Hepatocyte (in vitro differentiated cells): ENCODE measurements around the gene CADPS2. TPM values are rescaled to one million over a fixed set of nuclear protein-coding genes. Genes with fewer than 3 reads are reported as not detected.
A peak's percentile ranks its signal among the peaks of the same experiment; 100 is the strongest.

Experiments
- DNase-seq: peaks from one replicate; pipeline ENCODE4 v3.0.0-alpha.2; 2016; ENCODE audit warnings: low spot score
- H2AFZ ChIP-seq: fragments of 200-600 bp; sonication (generic); 2 replicates; pipeline ENCODE4 v1.6.0; 2016; ENCODE audit warnings: antibody characterized with exemption, mild to moderate bottlenecking
- H3K27ac ChIP-seq: fragments of 200-600 bp; sonication (generic); 2 replicates; pipeline ENCODE4 v1.5.1; 2016; ENCODE audit warnings: mild to moderate bottlenecking
- H3K27me3 ChIP-seq: fragments of 200-600 bp; sonication (generic); 2 replicates; pipeline ENCODE4 v1.6.1; 2016
- H3K36me3 ChIP-seq: fragments of 200-600 bp; sonication (generic); replicated peaks from 2 replicates; pipeline ENCODE4 v1.5.1; 2016; ENCODE audit warnings: low read depth; ENCODE audit not compliant: insufficient read depth
- H3K4me1 ChIP-seq: fragments of 200-600 bp; sonication (generic); 2 replicates; pipeline ENCODE4 v1.5.1; 2016; ENCODE audit warnings: mild to moderate bottlenecking, moderate library complexity; ENCODE audit not compliant: insufficient read depth
- H3K4me2 ChIP-seq: fragments of 200-600 bp; sonication (generic); 2 replicates; pipeline ENCODE4 v1.6.0; 2016
- H3K4me3 ChIP-seq: fragments of 200-600 bp; sonication (generic); 2 replicates; pipeline ENCODE4 v1.5.1; 2016; ENCODE audit warnings: mild to moderate bottlenecking
- H3K79me2 ChIP-seq: fragments of 200-600 bp; sonication (generic); 2 replicates; pipeline ENCODE4 v1.6.0; 2017; ENCODE audit warnings: mild to moderate bottlenecking
- H3K9me2 ChIP-seq: fragments of 200-600 bp; sonication (generic); replicated peaks from 2 replicates; pipeline ENCODE4 v1.6.0; 2017; ENCODE audit warnings: mild to moderate bottlenecking; ENCODE audit not compliant: insufficient read depth
- H3K9me3 ChIP-seq: fragments of 200-600 bp; sonication (generic); 2 replicates; pipeline ENCODE4 v1.5.1; 2016; ENCODE audit warnings: low read depth, mild to moderate bottlenecking
- H4K20me1 ChIP-seq: fragments of 200-600 bp; sonication (generic); 2 replicates; pipeline ENCODE4 v1.6.0; 2016; ENCODE audit warnings: mild to moderate bottlenecking; ENCODE audit not compliant: insufficient read depth, poor library complexity, severe bottlenecking
- EZH2 ChIP-seq: fragments of 200-600 bp; sonication (generic); IDR thresholded peaks from 2 replicates; pipeline ENCODE4 v1.6.1; 2016; ENCODE audit warnings: antibody characterized with exemption, mild to moderate bottlenecking, borderline replicate concordance
- EZH2phosphoT487 ChIP-seq: fragments of 200-600 bp; sonication (generic); IDR thresholded peaks from one replicate; pipeline ENCODE4 v1.6.1; 2018; ENCODE audit warnings: antibody characterized with exemption, mild to moderate bottlenecking, low read depth, moderate library complexity; ENCODE audit not compliant: unreplicated experiment, severe bottlenecking
- WGBS: methylation state at CpG from one replicate; pipeline ENCODE4 v1.1.6; 2016; ENCODE audit warnings: low lambda C conversion rate; ENCODE audit errors: missing lambda C conversion rate; 5-methylcytosine and 5-hydroxymethylcytosine counted together
- polyA plus RNA-seq: library from polyadenylated mRNA; unstranded; fragments of >200 nt; fragmentation: Nextera tagmentation; extraction: Ambion mirVana; gene quantifications from 2 replicates; pipeline ENCODE4 v1.2.1, GENCODE V29; 2016
- total RNA-seq: library from RNA; depleted of rRNA; stranded (reverse); fragments of >200 nt; gene quantifications from 2 replicates; pipeline ENCODE4 v1.2.3, GENCODE V29; 2014
- TF ChIP-seq, protein P1 (sequence below): fragments of 200-600 bp; sonication (generic); IDR thresholded peaks from 2 replicates; pipeline ENCODE4 v1.5.1; 2016; ENCODE audit warnings: antibody characterized with exemption, mild to moderate bottlenecking; ENCODE audit not compliant: poor library complexity

CADPS2 gene
- total and polyA plus RNA-seq, 2 experiments from 2014 or later, result 15.7 to 37.4 TPM

DNA sequence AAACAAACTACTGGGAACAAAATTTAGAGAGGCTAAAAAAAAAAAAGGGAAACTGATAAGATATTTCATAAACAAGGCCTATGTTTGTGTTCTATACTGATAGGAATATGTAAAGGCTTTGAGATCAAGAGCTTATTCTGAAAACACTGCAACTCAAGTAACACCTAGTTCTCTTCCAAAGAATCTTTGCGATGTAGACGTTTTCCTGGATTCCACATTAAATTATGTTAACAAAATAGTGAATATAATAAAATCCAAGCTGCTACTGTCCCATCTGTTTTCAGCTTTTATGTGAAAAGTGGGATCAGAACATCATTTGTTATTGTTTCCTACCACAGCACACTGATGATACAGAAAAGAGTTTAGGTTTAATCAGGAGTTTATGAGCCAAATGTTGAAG is 130.6 kb downstream of the CADPS2 start:
- Histone ChIP-seq H3K4me1 (peaks cover 5% of the 10 kb centered on the region), H3K4me2 (no peak overlapping the region), H4K20me1 (no peaks in the 10 kb centered on the region), H3K36me3 (no peaks in the 10 kb centered on the region), H3K27ac (no peak overlapping the region), H3K4me3 (no peak overlapping the region), H3K79me2 (no peaks in the 10 kb centered on the region), H3K27me3 (no peaks in the 10 kb centered on the region), H3K9me3 (no peaks in the 10 kb centered on the region), H2AFZ (no peak overlapping the region), H3K9me2 (no peaks in the 10 kb centered on the region)
- no peak for TF ChIP-seq EZH2phosphoT487
- TF ChIP-seq, protein P1, sequence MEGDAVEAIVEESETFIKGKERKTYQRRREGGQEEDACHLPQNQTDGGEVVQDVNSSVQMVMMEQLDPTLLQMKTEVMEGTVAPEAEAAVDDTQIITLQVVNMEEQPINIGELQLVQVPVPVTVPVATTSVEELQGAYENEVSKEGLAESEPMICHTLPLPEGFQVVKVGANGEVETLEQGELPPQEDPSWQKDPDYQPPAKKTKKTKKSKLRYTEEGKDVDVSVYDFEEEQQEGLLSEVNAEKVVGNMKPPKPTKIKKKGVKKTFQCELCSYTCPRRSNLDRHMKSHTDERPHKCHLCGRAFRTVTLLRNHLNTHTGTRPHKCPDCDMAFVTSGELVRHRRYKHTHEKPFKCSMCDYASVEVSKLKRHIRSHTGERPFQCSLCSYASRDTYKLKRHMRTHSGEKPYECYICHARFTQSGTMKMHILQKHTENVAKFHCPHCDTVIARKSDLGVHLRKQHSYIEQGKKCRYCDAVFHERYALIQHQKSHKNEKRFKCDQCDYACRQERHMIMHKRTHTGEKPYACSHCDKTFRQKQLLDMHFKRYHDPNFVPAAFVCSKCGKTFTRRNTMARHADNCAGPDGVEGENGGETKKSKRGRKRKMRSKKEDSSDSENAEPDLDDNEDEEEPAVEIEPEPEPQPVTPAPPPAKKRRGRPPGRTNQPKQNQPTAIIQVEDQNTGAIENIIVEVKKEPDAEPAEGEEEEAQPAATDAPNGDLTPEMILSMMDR, result no peak
- TF ChIP-seq EZH2, result no peak
- 48% methylated on average over 2 of the region's 2 CpGs for WGBS
- DNase-seq, result no peak

DNA sequence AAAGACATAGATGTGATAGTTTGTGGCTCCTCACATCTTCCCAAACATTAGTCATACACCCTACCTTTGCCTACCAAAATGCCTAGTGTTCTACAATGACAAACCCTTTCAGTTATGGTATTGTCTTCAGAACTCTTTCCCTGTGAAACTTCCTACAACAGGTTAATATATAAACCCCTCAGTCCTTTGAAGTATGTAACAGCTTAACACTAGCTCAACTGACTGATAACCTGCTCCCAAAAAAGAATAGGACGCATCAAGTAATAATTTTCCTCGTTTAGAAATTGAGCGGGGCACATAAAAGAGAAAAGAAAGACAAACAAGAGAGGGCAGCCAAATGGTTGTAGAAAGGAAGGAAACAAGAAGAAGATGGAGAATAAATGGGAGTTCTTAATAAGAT is 133.7 kb downstream of the CADPS2 start:
- Histone ChIP-seq H3K9me3 (no peaks in the 10 kb centered on the region), H3K4me1 (peaks cover 5% of the 10 kb centered on the region), H3K9me2 (no peaks in the 10 kb centered on the region), H4K20me1 (no peaks in the 10 kb centered on the region), H3K79me2 (no peaks in the 10 kb centered on the region), H3K4me2 (peak overlapping the region; percentile 21), H3K27me3 (no peaks in the 10 kb centered on the region), H3K36me3 (no peaks in the 10 kb centered on the region), H3K4me3 (no peak overlapping the region), H2AFZ (no peak overlapping the region), H3K27ac (no peak overlapping the region)
- TF ChIP-seq EZH2phosphoT487 (no peak), EZH2 (no peak)
- TF ChIP-seq, protein P1, result no peak
- 36% methylated on average over 3 of the region's 3 CpGs for WGBS
- no peak for DNase-seq

- WGBS, result 91% methylated on average over 2 of the region's 2 CpGs
These were observed 135.9 kb downstream of the CADPS2 start for GRCh38 chr7:122750389-122750788.

More at GRCh38 chr7:122750389-122750788, 135.9 kb downstream of the CADPS2 start:
- Histone ChIP-seq H3K4me3 (no peak overlapping the region), H3K79me2 (no peaks in the 10 kb centered on the region), H4K20me1 (no peaks in the 10 kb centered on the region), H3K27me3 (no peaks in the 10 kb centered on the region), H3K9me2 (no peaks in the 10 kb centered on the region), H3K9me3 (no peaks in the 10 kb centered on the region), H2AFZ (no peak overlapping the region), H3K36me3 (no peaks in the 10 kb centered on the region), H3K4me2 (no peak overlapping the region), H3K27ac (no peak overlapping the region), H3K4me1 (peaks cover 5% of the 10 kb centered on the region)
- DNase-seq, result no peak
- TF ChIP-seq EZH2 (no peak), EZH2phosphoT487 (no peak)
- TF ChIP-seq, protein P1, result no peak
